ENCODE results near the gene BBX.

The BBX gene
- long read RNA-seq, full-length matches to known transcripts, result 10 of 159 reads
- long read RNA-seq, partial matches to known transcripts, result 131 of 159 reads
- long read RNA-seq, other reads (novel, unspliced or antisense), result 18 of 159 reads

DNA sequence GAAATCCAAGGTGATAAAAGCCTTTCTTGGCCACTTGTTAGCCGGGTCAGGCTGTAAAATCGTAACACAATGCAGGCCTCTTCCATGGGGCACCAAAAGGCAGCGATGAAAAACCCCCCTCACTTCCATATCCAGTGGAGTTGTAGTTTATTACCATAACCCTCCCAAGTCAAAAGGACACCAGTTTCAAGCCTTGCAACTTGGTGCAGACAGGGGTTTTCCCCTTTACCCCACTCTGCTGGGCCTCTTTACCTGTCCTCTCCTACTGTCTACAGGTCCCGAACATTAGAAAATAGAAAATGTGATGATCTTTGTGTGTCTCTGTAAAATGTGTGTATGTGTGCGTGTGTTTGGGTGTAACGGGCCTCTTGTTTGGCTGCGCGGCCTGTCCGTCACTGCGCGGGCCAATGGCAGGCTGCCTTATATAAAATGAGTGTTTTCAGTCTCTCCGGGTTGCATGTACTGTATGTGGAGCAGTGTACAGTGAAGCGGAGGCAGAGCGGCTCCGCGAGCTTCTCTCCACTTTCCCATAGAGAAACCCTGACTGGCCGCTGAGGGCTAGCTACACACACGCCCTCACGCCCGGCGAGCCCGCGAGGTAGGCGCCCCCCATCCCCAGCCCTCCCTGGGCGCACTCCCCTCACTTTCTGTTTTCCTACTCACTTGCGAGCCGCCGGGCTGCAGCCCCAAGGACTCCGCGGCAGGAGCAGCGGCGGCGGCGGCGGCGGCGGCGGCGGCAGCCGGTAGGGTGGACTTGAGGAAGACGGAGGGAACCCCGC lies at the start of gene BBX:
Gene BBX, plus strand, starts transcription at position 453 of the 779 bp plus-strand sequence. CDS start 187,499 bp downstream, outside the sequence.
- TF ChIP-seq GABPA (IDR thresholded peaks at IDR 0.05; ENCODE audit: low read depth) (no peak), CTCF (IDR thresholded peaks at IDR 0.05; ENCODE audit: insufficient read depth, low read length) (no peak), POLR2AphosphoS5 (IDR thresholded peaks at IDR 0.05; ENCODE audit: low read depth) (peak; percentile 56; the same call in 1 of the 2 replicates), REST (IDR thresholded peaks at IDR 0.05; ENCODE audit: insufficient replicate concordance, low read depth) (peak; percentile 26), SPI1 (IDR thresholded peaks at IDR 0.05; ENCODE audit: borderline replicate concordance, low read depth) (no peak)
- Histone ChIP-seq H3K27ac (replicated peaks) (peak within 1 kb of the TSS; percentile 83), H3K4me3 (replicated peaks; ENCODE audit: insufficient read depth, low read length) (peak within 1 kb of the TSS; percentile 82), H3K27me3 (ENCODE audit: insufficient read depth, poor library complexity, severe bottlenecking) (no peaks in the 10 kb centered on the region)
- peak; percentile 91 to 93 for DNase-seq (ENCODE audit: low read depth in 1 of 2, low spot score in 1 of 2)

- peaks cover 2% of the 10 kb centered on the region for H3K27me3 ChIP-seq (ENCODE audit: insufficient read depth, poor library complexity, severe bottlenecking)
- DNase-seq (ENCODE audit: low read depth in 1 of 2, low spot score in 1 of 2), result no peak
- TF ChIP-seq REST (IDR thresholded peaks at IDR 0.05; ENCODE audit: insufficient replicate concordance, low read depth), result no peak
- TF ChIP-seq CTCF (IDR thresholded peaks at IDR 0.05; ENCODE audit: insufficient read depth, low read length), result no peak
- TF ChIP-seq GABPA (IDR thresholded peaks at IDR 0.05; ENCODE audit: low read depth), result no peak
- no peak for TF ChIP-seq POLR2AphosphoS5 (IDR thresholded peaks at IDR 0.05; ENCODE audit: low read depth)
- no peak for TF ChIP-seq SPI1 (IDR thresholded peaks at IDR 0.05; ENCODE audit: borderline replicate concordance, low read depth)
Measured at GRCh38 chr3:107476462-107476861, 46.3 kb upstream of the BBX start.

DNA sequence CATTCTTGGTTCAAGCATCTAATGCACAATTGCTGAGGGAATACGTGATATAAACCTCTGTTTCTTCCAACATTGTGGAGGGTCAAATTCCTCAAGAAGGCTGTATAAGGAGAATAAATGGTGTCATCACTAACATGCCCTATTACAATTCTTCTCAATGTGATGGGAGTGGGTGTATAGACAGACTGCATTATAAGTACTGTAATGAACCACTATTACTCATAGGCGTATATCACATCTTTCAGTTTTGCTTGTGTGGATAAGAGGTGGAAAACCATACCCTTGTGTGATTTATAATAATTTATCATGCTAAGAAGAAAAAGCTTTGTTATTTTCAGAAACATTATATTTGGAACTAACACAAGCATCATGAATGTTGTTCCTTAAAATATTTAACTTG lies 35.3 kb upstream of the BBX start:
- Histone ChIP-seq H3K27me3 (ENCODE audit: insufficient read depth, poor library complexity, severe bottlenecking) (no peaks in the 10 kb centered on the region), H3K27ac (replicated peaks) (no peak overlapping the region), H3K4me3 (replicated peaks; ENCODE audit: insufficient read depth, low read length) (no peak overlapping the region)
- TF ChIP-seq REST (IDR thresholded peaks at IDR 0.05; ENCODE audit: insufficient replicate concordance, low read depth), result no peak
- no peak for TF ChIP-seq POLR2AphosphoS5 (IDR thresholded peaks at IDR 0.05; ENCODE audit: low read depth)
- no peak for TF ChIP-seq SPI1 (IDR thresholded peaks at IDR 0.05; ENCODE audit: borderline replicate concordance, low read depth)
- TF ChIP-seq GABPA (IDR thresholded peaks at IDR 0.05; ENCODE audit: low read depth), result no peak
- no peak for TF ChIP-seq CTCF (IDR thresholded peaks at IDR 0.05; ENCODE audit: insufficient read depth, low read length)
- no peak for DNase-seq (ENCODE audit: low read depth in 1 of 2, low spot score in 1 of 2)

More at GRCh38 chr3:107476462-107476861, 46.3 kb upstream of the BBX start:
- no peak overlapping the region for H3K4me3 ChIP-seq (replicated peaks; ENCODE audit: insufficient read depth, low read length)
- H3K27ac ChIP-seq (replicated peaks), result no peak overlapping the region
